ENCODE measurements around the gene ABHD4. TPM values are rescaled to one million over a fixed set of nuclear protein-coding genes. Genes with fewer than 3 reads are reported as not detected.
A peak's percentile ranks its signal among the peaks of the same experiment; 100 is the strongest.

ABHD4 gene
- total and polyA plus RNA-seq, 2 donors from 2014 or later: 34.1 to 45.2 TPM

- H3K27ac ChIP-seq (ENCODE audit: low read depth in 2 of 2, low read length in 2 of 2): peak overlapping the region; percentile 86 to 93
These were observed 9.5 kb upstream of the ABHD4 start for GRCh38 chr14:22588526-22589095.

GRCh38 chr14:22589096-22589839, 8.8 kb upstream of the ABHD4 start, which contains the start of gene DAD1:
DAD1 (minus strand) TSS chr14:22589224; CDS start chr14:22589157, 67 bp downstream.
- Histone ChIP-seq H3K36me3 (ENCODE audit: control insufficient read depth in 2 of 3, insufficient read depth in 3 of 3, low read length in 3 of 3) (no peaks in the 10 kb centered on the region), H3K4me1 (ENCODE audit: control insufficient read depth in 2 of 3, insufficient read depth in 2 of 3, low read depth in 1 of 3, low read length in 3 of 3) (peaks cover 3 to 12% (median 5%) of the 10 kb centered on the region in 3 donors), H3K4me3 (ENCODE audit: low read length in 3 of 3) (peak within 1 kb of the TSS; percentile 90 to 99 (median 97)), H3K9me3 (ENCODE audit: control insufficient read depth in 2 of 3, insufficient read depth in 1 of 3, low read length in 3 of 3) (no peaks in the 10 kb centered on the region), H3K27ac (ENCODE audit: low read depth in 2 of 2, low read length in 2 of 2) (peak within 1 kb of the TSS; percentile 93 to 97), H3K27me3 (ENCODE audit: control insufficient read depth, insufficient read depth, low read length) (no peaks in the 10 kb centered on the region), H3K9ac (ENCODE audit: low read length in 3 of 3) (peak within 1 kb of the TSS; percentile 92 to 98 (median 94))
- FAIRE-seq (peak; percentile 93), DNase-seq (peak; percentile 99 to 100 (median 99))
- intact Hi-C loops (cut with DNase I): no loop called here
- no peak for TF ChIP-seq CTCF (IDR thresholded peaks at IDR 0.05; ENCODE audit: borderline replicate concordance, extremely low read depth, insufficient read depth)

More at GRCh38 chr14:22588526-22589095, 9.5 kb upstream of the ABHD4 start:
- no peak for FAIRE-seq
- Histone ChIP-seq H3K36me3 (ENCODE audit: control insufficient read depth in 2 of 3, insufficient read depth in 3 of 3, low read length in 3 of 3) (no peaks in the 10 kb centered on the region), H3K9ac (ENCODE audit: low read length in 3 of 3) (peak overlapping the region; percentile 92 to 98 (median 94)), H3K4me3 (ENCODE audit: low read length in 3 of 3) (peak overlapping the region; percentile 83 to 99 (median 97)), H3K4me1 (ENCODE audit: control insufficient read depth in 2 of 3, insufficient read depth in 2 of 3, low read depth in 1 of 3, low read length in 3 of 3) (peaks cover 5 to 16% (median 11%) of the 10 kb centered on the region in 3 donors), H3K9me3 (ENCODE audit: control insufficient read depth in 2 of 3, insufficient read depth in 1 of 3, low read length in 3 of 3) (no peaks in the 10 kb centered on the region), H3K27me3 (ENCODE audit: control insufficient read depth, insufficient read depth, low read length) (no peaks in the 10 kb centered on the region)
- DNase-seq: no peak
- intact Hi-C loops (cut with DNase I): no loop called here
- TF ChIP-seq CTCF (IDR thresholded peaks at IDR 0.05; ENCODE audit: borderline replicate concordance, extremely low read depth, insufficient read depth): no peak

- Histone ChIP-seq H3K36me3 (ENCODE audit: control insufficient read depth in 2 of 3, insufficient read depth in 3 of 3, low read length in 3 of 3) (no peaks in the 10 kb centered on the region), H3K4me1 (ENCODE audit: control insufficient read depth in 2 of 3, insufficient read depth in 2 of 3, low read depth in 1 of 3, low read length in 3 of 3) (peaks cover under 1 to 5% (median under 1%) of the 10 kb centered on the region in 3 donors), H3K4me3 (ENCODE audit: low read length in 3 of 3) (no peak overlapping the region), H3K9ac (ENCODE audit: low read length in 3 of 3) (no peak overlapping the region), H3K27me3 (ENCODE audit: control insufficient read depth, insufficient read depth, low read length) (no peaks in the 10 kb centered on the region), H3K27ac (ENCODE audit: low read depth in 2 of 2, low read length in 2 of 2) (no peak overlapping the region), H3K9me3 (ENCODE audit: control insufficient read depth in 2 of 3, insufficient read depth in 1 of 3, low read length in 3 of 3) (no peaks in the 10 kb centered on the region)
- DNase-seq (no peak), FAIRE-seq (no peak)
- no peak for TF ChIP-seq CTCF (IDR thresholded peaks at IDR 0.05; ENCODE audit: borderline replicate concordance, extremely low read depth, insufficient read depth)
- intact Hi-C loops (cut with DNase I): no loop called here
These were observed 4.9 kb upstream of the ABHD4 start for GRCh38 chr14:22593189-22593588.
